ENCODE measurements around the gene CXADR. TPM values are rescaled to one million over a fixed set of nuclear protein-coding genes. Genes with fewer than 3 reads are reported as not detected.
A peak's percentile ranks its signal among the peaks of the same experiment; 100 is the strongest.

The CXADR gene
- total and polyA plus RNA-seq, 9 donors = 0.32 to 3.6 (median 0.59) TPM

- Histone ChIP-seq H3K36me3 (ENCODE audit: control insufficient read depth, insufficient read depth, low read length) (no peaks in the 10 kb centered on the region), H3K27me3 (ENCODE audit: control insufficient read depth, insufficient read depth, low read length) (no peaks in the 10 kb centered on the region), H3K4me1 (ENCODE audit: control insufficient read depth, insufficient read depth, low read length) (no peaks in the 10 kb centered on the region), H3K27ac (ENCODE audit: low read length) (no peak overlapping the region), H3K4me3 (ENCODE audit: low read length) (no peak overlapping the region), H3K9me3 (replicated peaks; ENCODE audit: control insufficient read depth, low read depth, low read length) (no peaks in the 10 kb centered on the region)
- no peak for DNase-seq
- WGBS (ENCODE audit: insufficient coverage) = 83% methylated on average over 1 of the region's 3 CpGs
These were observed 71.1 kb downstream of the CXADR start for GRCh38 chr21:17583898-17584297.

GRCh38 chr21:17585875-17586450 lies 73.1 kb downstream of the CXADR start:
- H3K27ac ChIP-seq (ENCODE audit: low read length) = no peak overlapping the region
- H3K27me3 ChIP-seq (ENCODE audit: control insufficient read depth, insufficient read depth, low read length) = no peaks in the 10 kb centered on the region
- no peaks in the 10 kb centered on the region for H3K36me3 ChIP-seq (ENCODE audit: control insufficient read depth, insufficient read depth, low read length)
- no CpG with 5 or more reads among the region's 3 CpGs for whole genome bisulfite sequencing (ENCODE audit: insufficient coverage)
- no peaks in the 10 kb centered on the region for H3K9me3 ChIP-seq (replicated peaks; ENCODE audit: control insufficient read depth, low read depth, low read length)
- DNase-seq = peak; percentile 72
- no peak overlapping the region for H3K4me3 ChIP-seq (ENCODE audit: low read length)
- H3K4me1 ChIP-seq (ENCODE audit: control insufficient read depth, insufficient read depth, low read length) = no peaks in the 10 kb centered on the region

DNA sequence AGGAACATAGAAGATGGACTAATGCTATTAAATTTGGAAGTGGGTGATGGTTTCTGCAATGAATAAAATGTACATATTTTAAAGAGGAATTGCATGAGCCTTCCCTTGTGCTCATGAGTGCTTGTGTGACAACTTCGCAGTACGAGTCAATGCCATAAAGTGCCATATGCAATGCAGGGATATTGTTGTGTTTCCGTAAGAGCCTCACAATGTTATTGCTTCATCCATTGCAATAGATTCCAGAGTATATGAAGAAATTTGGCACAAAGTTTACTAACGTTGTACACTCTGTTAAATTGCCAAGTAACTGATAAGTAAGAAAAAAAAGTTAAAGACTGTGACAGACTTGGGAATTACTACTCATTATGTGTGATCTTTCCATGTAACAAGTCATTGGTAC lies 77.6 kb downstream of the CXADR start:
- no CpG with 5 or more reads among the region's 4 CpGs for WGBS (ENCODE audit: insufficient coverage)
- Histone ChIP-seq H3K36me3 (ENCODE audit: control insufficient read depth, insufficient read depth, low read length) (peaks cover 8% of the 10 kb centered on the region), H3K9me3 (replicated peaks; ENCODE audit: control insufficient read depth, low read depth, low read length) (no peaks in the 10 kb centered on the region), H3K27ac (ENCODE audit: low read length) (no peak overlapping the region), H3K27me3 (ENCODE audit: control insufficient read depth, insufficient read depth, low read length) (no peaks in the 10 kb centered on the region), H3K4me1 (ENCODE audit: control insufficient read depth, insufficient read depth, low read length) (no peaks in the 10 kb centered on the region), H3K4me3 (ENCODE audit: low read length) (no peak overlapping the region)
- DNase-seq = no peak

DNA sequence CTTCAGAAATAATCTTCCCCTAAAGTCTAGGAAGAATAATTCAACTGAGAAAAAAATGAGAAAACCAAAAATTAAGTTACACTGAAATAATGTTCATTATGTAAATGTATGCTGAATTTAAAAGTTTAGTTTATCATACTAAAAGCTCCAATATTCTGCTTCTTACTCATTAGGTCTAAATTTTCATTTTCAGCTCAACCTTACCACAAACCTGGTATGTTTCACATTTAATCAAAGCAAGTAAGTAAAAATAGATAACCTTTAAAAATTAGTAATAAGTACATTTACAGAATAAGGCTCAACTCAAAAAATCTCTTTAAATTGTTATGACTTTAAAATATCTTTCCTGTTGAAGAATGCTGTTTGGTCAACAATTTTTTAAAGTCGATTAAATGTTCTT lies 84.8 kb downstream of the CXADR start:
- Histone ChIP-seq H3K4me3 (ENCODE audit: low read length) (no peak overlapping the region), H3K27me3 (ENCODE audit: control insufficient read depth, insufficient read depth, low read length) (no peaks in the 10 kb centered on the region), H3K4me1 (ENCODE audit: control insufficient read depth, insufficient read depth, low read length) (no peaks in the 10 kb centered on the region), H3K27ac (ENCODE audit: low read length) (no peak overlapping the region), H3K36me3 (ENCODE audit: control insufficient read depth, insufficient read depth, low read length) (peaks cover 16% of the 10 kb centered on the region), H3K9me3 (replicated peaks; ENCODE audit: control insufficient read depth, low read depth, low read length) (no peaks in the 10 kb centered on the region)
- no CpG with 5 or more reads among the region's 1 CpG for whole genome bisulfite sequencing (ENCODE audit: insufficient coverage)
- no peak for DNase-seq

DNA sequence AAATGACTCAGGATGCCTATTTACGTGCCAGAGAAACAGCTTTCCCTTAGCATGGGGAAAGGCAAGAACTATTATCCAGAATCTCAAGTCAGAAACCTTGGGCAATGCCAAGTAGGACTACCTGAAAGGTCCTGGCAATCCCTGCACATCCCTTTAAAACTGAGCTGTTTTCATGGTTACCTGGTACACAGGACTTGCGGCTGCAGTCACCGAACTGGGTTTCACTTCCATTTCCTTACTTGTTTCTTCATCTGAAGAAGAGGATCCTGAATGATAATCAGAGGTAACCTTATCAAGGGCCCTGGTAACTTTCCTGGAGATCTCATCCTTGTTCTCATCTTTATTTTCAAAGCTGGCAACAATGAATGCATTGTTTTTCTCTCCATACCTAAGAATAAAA lies 85.6 kb downstream of the CXADR start:
- Histone ChIP-seq H3K4me3 (ENCODE audit: low read length) (no peak overlapping the region), H3K27me3 (ENCODE audit: control insufficient read depth, insufficient read depth, low read length) (no peaks in the 10 kb centered on the region), H3K36me3 (ENCODE audit: control insufficient read depth, insufficient read depth, low read length) (peaks cover 16% of the 10 kb centered on the region), H3K27ac (ENCODE audit: low read length) (no peak overlapping the region), H3K9me3 (replicated peaks; ENCODE audit: control insufficient read depth, low read depth, low read length) (no peaks in the 10 kb centered on the region), H3K4me1 (ENCODE audit: control insufficient read depth, insufficient read depth, low read length) (no peaks in the 10 kb centered on the region)
- no peak for DNase-seq
- WGBS (ENCODE audit: insufficient coverage) = 100% methylated on average over 1 of the region's 3 CpGs

DNA sequence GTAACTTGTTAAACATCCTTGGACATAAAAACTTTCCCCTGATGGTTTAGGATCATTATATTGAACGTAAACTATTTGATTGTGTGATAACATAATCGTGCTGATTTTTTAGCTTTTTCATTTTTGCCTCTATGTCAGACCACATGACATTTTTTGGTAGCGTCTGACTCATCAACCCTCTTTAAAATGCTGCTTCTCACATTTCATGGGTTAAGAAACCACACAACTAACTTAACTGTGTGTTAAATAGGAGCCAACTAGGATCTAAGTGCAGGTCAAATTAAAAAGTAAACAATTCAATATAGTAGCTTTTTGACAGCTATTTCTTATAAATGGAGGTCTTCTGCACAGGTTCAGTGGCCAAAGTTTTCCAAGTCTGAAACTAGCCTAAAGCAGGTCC lies 90.0 kb downstream of the CXADR start:
- H3K27me3 ChIP-seq (ENCODE audit: control insufficient read depth, insufficient read depth, low read length) = no peaks in the 10 kb centered on the region
- no peak overlapping the region for H3K27ac ChIP-seq (ENCODE audit: low read length)
- no peaks in the 10 kb centered on the region for H3K9me3 ChIP-seq (replicated peaks; ENCODE audit: control insufficient read depth, low read depth, low read length)
- no peaks in the 10 kb centered on the region for H3K4me1 ChIP-seq (ENCODE audit: control insufficient read depth, insufficient read depth, low read length)
- DNase-seq = no peak
- WGBS (ENCODE audit: insufficient coverage) = no CpG with 5 or more reads among the region's 3 CpGs
- peaks cover 22% of the 10 kb centered on the region for H3K36me3 ChIP-seq (ENCODE audit: control insufficient read depth, insufficient read depth, low read length)
- H3K4me3 ChIP-seq (ENCODE audit: low read length) = no peak overlapping the region

GRCh38 chr21:17607684-17608083 lies 94.8 kb downstream of the CXADR start:
- 86% methylated on average over 1 of the region's 2 CpGs for WGBS (ENCODE audit: insufficient coverage)
- H3K9me3 ChIP-seq (replicated peaks; ENCODE audit: control insufficient read depth, low read depth, low read length) = no peaks in the 10 kb centered on the region
- H3K36me3 ChIP-seq (ENCODE audit: control insufficient read depth, insufficient read depth, low read length) = peaks cover 21% of the 10 kb centered on the region
- DNase-seq = no peak
- no peaks in the 10 kb centered on the region for H3K27me3 ChIP-seq (ENCODE audit: control insufficient read depth, insufficient read depth, low read length)
- no peak overlapping the region for H3K4me3 ChIP-seq (ENCODE audit: low read length)
- H3K4me1 ChIP-seq (ENCODE audit: control insufficient read depth, insufficient read depth, low read length) = peaks cover 7% of the 10 kb centered on the region
- H3K27ac ChIP-seq (ENCODE audit: low read length) = no peak overlapping the region

GRCh38 chr21:17609681-17610080 lies 96.8 kb downstream of the CXADR start:
- Histone ChIP-seq H3K4me1 (ENCODE audit: control insufficient read depth, insufficient read depth, low read length) (peaks cover 10% of the 10 kb centered on the region), H3K9me3 (replicated peaks; ENCODE audit: control insufficient read depth, low read depth, low read length) (no peaks in the 10 kb centered on the region), H3K4me3 (ENCODE audit: low read length) (no peak overlapping the region), H3K36me3 (ENCODE audit: control insufficient read depth, insufficient read depth, low read length) (peaks cover 13% of the 10 kb centered on the region), H3K27ac (ENCODE audit: low read length) (no peak overlapping the region), H3K27me3 (ENCODE audit: control insufficient read depth, insufficient read depth, low read length) (no peaks in the 10 kb centered on the region)
- no peak for DNase-seq
- no CpG with 5 or more reads among the region's 2 CpGs for WGBS (ENCODE audit: insufficient coverage)

DNA sequence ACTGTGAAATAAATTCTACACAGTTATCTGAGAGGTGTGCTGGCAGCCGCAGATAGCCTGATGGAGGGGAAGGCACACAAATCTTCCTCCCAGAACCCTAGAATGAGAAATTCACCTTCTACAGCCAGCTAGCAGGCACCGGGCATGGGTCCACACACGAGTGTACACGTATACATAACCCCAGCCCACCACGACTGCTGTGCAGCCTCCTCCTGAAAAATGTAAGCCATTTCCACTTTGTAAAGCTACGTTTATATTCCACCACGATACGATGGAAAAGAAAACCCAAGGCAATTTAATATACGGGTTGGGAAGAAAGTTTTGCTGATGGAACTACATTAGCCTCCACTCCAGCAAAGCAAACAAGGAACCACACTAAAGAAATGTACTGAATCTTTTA lies 98.1 kb downstream of the CXADR start:
- H3K4me3 ChIP-seq (ENCODE audit: low read length) = peak overlapping the region; percentile 85
- H3K27me3 ChIP-seq (ENCODE audit: control insufficient read depth, insufficient read depth, low read length) = no peaks in the 10 kb centered on the region
- 39% methylated on average over 3 of the region's 9 CpGs for WGBS (ENCODE audit: insufficient coverage)
- peaks cover 10% of the 10 kb centered on the region for H3K4me1 ChIP-seq (ENCODE audit: control insufficient read depth, insufficient read depth, low read length)
- peaks cover 9% of the 10 kb centered on the region for H3K36me3 ChIP-seq (ENCODE audit: control insufficient read depth, insufficient read depth, low read length)
- H3K27ac ChIP-seq (ENCODE audit: low read length) = peak overlapping the region; percentile 93
- no peaks in the 10 kb centered on the region for H3K9me3 ChIP-seq (replicated peaks; ENCODE audit: control insufficient read depth, low read depth, low read length)
- DNase-seq = peak; percentile 56

DNA sequence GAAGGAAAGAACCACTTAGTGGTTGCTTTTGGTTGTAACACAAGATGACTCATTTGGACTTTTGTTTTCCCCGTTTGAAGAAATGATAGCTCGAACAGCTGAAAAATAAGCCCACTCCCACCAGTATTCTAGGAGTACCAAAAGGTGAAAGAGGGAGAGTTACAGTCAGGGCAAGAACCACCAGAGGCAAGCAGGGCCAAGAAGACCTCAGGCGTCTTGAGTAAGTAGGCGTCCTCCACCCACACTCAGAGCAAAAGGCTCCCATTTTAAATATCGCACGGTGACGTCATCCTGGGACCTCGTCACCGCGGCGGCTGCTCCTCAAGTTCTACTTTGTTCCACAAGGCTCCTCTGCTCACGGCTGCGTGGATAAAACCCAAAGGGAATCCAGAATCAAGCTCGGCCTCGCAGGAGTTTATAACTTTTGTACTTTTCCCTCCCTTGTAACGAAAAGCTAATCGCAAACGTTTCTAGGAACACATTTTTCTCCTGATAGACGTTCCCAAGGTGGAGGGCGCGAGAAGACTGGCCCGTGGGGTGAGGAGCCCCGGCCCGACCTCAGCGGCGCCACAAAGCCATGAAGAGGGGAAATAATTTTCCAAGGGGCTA lies 98.7 kb downstream of the CXADR start:
- peak; percentile 95 for DNase-seq
- peaks cover 10% of the 10 kb centered on the region for H3K4me1 ChIP-seq (ENCODE audit: control insufficient read depth, insufficient read depth, low read length)
- WGBS (ENCODE audit: insufficient coverage) = 0% methylated on average over 18 of the region's 26 CpGs

More for the DNA sequence above, 98.7 kb downstream of the CXADR start:
- Histone ChIP-seq H3K27me3 (ENCODE audit: control insufficient read depth, insufficient read depth, low read length) (no peaks in the 10 kb centered on the region), H3K9me3 (replicated peaks; ENCODE audit: control insufficient read depth, low read depth, low read length) (no peaks in the 10 kb centered on the region), H3K27ac (ENCODE audit: low read length) (peak overlapping the region; percentile 93), H3K36me3 (ENCODE audit: control insufficient read depth, insufficient read depth, low read length) (peaks cover 9% of the 10 kb centered on the region), H3K4me3 (ENCODE audit: low read length) (peak overlapping the region; percentile 85)

All from muscle of leg (tissue), 11 donors.